Thoracic aorta (tissue), 2 donors: ENCODE results near the gene SEPTIN8. TPM values are rescaled to one million over a fixed set of nuclear protein-coding genes. Genes with fewer than 3 reads are reported as not detected.

Experiments
- ATAC-seq: fragments of 150-250 bp; one replicate; pipeline ENCODE4 v1.8.0; 2017; ENCODE audit warnings: low read depth; ENCODE audit not compliant: insufficient number of reproducible peaks, low FRiP score
- DNase-seq: peaks from one replicate; pipeline ENCODE4 v3.0.0-alpha.2; 2020; ENCODE audit warnings: low spot score
- H3K27ac ChIP-seq, 2 donors: fragments of 200-600 bp; sonication (generic); 1 replicate in 1 of 2; 2 replicates in 1 of 2; pipeline ENCODE4 v1.5.1; 2016; ENCODE audit warnings: mild to moderate bottlenecking in 2 of 2, moderate library complexity in 2 of 2
- H3K27me3 ChIP-seq: fragments of 200-600 bp; sonication (generic); replicated peaks from 2 replicates; pipeline ENCODE4 v1.6.0; 2016; ENCODE audit warnings: mild to moderate bottlenecking; ENCODE audit not compliant: insufficient read depth
- H3K36me3 ChIP-seq: fragments of 200-600 bp; sonication (generic); one replicate; pipeline ENCODE4 v1.5.1; 2016
- H3K4me1 ChIP-seq, 2 donors: fragments of 200-600 bp; sonication (generic); 1 replicate in 1 of 2; 2 replicates in 1 of 2; pipeline versions ENCODE4 v1.5.1 to v1.6.0; 2016; ENCODE audit warnings: low read depth in 2 of 2, mild to moderate bottlenecking in 1 of 2; ENCODE audit not compliant: control insufficient read depth in 1 of 2
- H3K4me3 ChIP-seq: fragments of 200-600 bp; sonication (generic); 2 replicates; pipeline ENCODE4 v1.5.1; 2016; ENCODE audit warnings: mild to moderate bottlenecking
- H3K9me3 ChIP-seq: fragments of 200-600 bp; sonication (generic); 2 replicates; pipeline ENCODE4 v1.5.1; 2016
- total RNA-seq, 2 donors: library from RNA; depleted of rRNA; stranded (reverse); fragments of >200 nt; gene quantifications; one replicate each; pipeline versions ENCODE4 v1.1.0 to v1.2.3, GENCODE V29; 2016
- TF ChIP-seq, protein P1 (sequence below): fragments of 200-600 bp; sonication (generic); IDR thresholded peaks from one replicate; pipeline ENCODE4 v1.5.1; 2019; ENCODE audit warnings: antibody characterized with exemption

SEPTIN8 gene
- total RNA-seq, 2 donors from 2014 or later = 85.7 to 111 TPM

DNA sequence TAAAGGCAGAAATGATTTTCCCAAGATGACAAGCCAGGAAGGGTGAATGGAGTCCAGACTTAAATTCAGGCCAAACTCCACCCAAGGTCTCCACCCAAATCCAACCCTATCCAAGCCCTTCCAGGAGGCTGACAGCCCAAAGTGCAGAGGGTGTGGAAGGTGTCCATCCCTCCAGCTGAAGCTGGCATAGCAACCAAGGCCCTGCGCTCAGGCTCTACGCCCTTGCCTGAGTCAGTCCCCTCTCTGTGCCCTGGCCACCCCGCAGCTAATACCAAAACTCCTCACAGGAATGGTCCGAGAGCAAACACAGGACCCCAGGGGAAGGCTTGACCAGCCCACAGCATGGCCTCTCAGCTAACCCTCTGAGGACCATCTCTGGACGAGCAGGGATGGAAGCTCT lies 2.1 kb downstream of the SEPTIN8 start:
- TF ChIP-seq, protein P1, sequence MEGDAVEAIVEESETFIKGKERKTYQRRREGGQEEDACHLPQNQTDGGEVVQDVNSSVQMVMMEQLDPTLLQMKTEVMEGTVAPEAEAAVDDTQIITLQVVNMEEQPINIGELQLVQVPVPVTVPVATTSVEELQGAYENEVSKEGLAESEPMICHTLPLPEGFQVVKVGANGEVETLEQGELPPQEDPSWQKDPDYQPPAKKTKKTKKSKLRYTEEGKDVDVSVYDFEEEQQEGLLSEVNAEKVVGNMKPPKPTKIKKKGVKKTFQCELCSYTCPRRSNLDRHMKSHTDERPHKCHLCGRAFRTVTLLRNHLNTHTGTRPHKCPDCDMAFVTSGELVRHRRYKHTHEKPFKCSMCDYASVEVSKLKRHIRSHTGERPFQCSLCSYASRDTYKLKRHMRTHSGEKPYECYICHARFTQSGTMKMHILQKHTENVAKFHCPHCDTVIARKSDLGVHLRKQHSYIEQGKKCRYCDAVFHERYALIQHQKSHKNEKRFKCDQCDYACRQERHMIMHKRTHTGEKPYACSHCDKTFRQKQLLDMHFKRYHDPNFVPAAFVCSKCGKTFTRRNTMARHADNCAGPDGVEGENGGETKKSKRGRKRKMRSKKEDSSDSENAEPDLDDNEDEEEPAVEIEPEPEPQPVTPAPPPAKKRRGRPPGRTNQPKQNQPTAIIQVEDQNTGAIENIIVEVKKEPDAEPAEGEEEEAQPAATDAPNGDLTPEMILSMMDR = no peak
- no peaks in the 10 kb centered on the region for H3K36me3 ChIP-seq
- no peaks in the 10 kb centered on the region for H3K27me3 ChIP-seq
- H3K4me1 ChIP-seq = peaks cover 56 to 80% of the 10 kb centered on the region in 2 donors
- ATAC-seq (no peak), DNase-seq (no peak)
- peak overlapping the region; percentile 82 for H3K4me3 ChIP-seq
- no peaks in the 10 kb centered on the region for H3K9me3 ChIP-seq
- H3K27ac ChIP-seq = peak overlapping the region; percentile 70 to 85

DNA sequence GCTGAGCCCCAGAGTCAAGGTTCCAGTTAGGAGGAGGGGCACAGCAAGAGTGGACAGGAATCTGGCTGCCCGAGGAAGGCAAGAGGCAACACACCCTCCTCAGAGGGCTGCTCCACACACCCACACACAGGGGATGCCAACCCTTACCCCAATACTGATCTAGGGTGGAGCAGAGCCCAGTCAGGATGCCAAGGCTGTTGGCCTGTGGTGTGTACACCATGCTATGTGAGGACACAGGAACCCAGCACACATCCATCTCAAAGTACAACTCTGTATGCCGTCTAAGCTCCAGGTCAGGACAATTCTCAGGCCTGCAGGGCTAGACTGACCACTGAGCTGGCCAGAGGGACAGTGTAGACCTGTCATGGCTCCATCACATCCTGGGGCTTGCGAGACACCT lies 2.6 kb downstream of the SEPTIN8 start:
- Histone ChIP-seq H3K27ac (peak overlapping the region; percentile 70 to 85), H3K9me3 (no peaks in the 10 kb centered on the region), H3K36me3 (no peaks in the 10 kb centered on the region), H3K4me3 (peak overlapping the region; percentile 10), H3K27me3 (no peaks in the 10 kb centered on the region), H3K4me1 (peaks cover 56 to 81% of the 10 kb centered on the region in 2 donors)
- DNase-seq (no peak), ATAC-seq (no peak)
- TF ChIP-seq, protein P1 = no peak

DNA sequence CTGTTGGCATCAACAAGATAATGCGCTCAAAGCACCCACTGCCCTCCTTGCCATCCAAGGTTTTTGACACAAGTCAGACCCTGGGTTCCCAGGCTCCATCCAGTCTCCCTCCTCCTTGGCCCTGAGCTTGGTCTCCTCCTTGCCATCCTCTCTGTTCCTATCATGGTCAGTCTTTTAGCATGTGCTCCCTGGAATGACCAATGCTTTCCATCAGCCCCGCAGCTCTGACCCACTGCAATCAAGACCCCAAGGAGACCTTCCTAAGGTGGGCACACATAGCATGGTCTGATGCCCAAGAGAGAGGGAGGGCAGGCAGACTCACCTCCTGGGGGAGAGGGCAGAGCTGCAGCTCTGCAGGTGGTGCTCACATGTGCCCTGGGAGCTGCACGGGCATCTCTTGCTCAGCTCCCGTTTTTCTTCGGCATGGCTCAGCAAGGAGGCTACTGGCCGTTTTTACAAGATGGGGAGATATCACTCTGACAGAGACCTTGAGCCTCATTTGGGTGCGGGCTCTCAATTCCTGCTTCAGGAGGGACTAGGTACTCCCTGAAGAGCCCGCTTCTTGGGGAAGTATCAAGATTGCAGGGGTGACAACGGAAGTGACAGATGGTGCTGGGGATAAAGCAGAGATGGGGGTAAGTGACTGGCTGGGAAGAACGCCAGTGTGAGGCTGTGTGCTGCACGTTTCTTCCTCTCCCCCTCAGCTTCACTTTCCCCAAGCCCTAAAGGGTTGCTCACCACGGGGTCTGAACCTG lies 3.3 kb downstream of the SEPTIN8 start:
- Histone ChIP-seq H3K9me3 (no peaks in the 10 kb centered on the region), H3K4me3 (peak overlapping the region; percentile 10), H3K27ac (peak overlapping the region; percentile 70 to 85), H3K27me3 (no peaks in the 10 kb centered on the region), H3K36me3 (no peaks in the 10 kb centered on the region), H3K4me1 (peaks cover 56 to 83% of the 10 kb centered on the region in 2 donors)
- no peak for ATAC-seq
- no peak for DNase-seq
- TF ChIP-seq, protein P1 = no peak

DNA sequence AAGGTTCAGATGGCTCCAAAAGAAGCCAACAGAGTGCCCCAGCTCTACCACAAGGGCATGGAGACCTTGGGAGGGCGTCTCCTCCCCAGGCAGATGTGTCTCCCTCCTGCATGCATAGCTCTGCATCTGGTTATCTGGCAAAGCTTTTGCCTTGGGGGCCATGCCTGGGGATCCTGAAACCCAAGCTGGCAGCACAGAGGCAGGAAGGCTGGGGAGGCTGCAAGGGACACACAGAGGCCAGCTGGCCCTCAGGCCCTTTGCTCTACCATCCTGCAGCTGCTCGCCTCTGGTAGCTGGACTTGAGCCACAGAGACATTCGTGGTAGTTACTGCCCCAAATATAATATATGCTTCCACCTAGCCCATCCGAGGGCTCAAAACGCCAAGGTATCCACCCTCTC lies 3.9 kb downstream of the SEPTIN8 start:
- Histone ChIP-seq H3K4me3 (no peak overlapping the region), H3K36me3 (no peaks in the 10 kb centered on the region), H3K9me3 (no peaks in the 10 kb centered on the region), H3K4me1 (peaks cover 56 to 83% of the 10 kb centered on the region in 2 donors), H3K27me3 (no peaks in the 10 kb centered on the region), H3K27ac (peak overlapping the region; percentile 70 to 85)
- TF ChIP-seq, protein P1 = no peak
- no peak for ATAC-seq
- no peak for DNase-seq

DNA sequence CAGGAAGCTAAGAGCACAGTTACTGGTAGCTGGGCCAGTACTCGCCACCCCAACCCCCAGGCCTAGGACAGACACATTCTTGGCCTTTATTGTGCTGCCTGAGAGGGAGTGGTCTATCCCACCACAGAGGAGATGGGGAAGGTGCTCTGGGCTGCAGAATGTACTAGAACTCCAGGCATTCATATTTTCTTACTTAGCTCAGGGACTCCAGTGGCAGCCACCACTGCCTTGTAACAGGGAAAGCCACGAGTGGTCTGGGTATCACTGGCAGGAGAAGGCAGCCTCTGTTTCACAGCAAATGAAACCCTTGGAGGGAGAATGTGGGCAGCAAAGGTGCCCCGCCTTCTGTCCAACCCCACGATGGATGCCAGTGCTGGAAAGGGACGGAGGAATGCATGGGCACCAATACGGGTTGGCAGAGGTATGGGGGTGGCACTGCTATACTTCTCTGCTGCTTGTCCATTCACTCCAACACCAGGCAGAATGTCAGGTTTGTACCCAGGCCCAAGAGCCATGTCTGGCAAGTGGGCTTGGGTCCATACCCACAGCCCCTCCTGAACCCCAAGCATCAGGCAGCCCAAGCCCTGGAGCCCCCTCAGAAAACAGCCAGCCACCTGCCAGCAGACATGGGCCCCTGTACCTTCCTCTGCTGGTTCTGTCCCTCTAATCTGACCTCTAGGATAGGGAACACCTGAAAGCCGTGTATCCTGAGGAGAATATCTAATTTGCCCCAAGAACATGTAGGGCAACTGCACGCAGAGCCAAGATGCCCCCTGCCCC lies 4.6 kb downstream of the SEPTIN8 start:
- Histone ChIP-seq H3K27ac (peak overlapping the region; percentile 70 to 85), H3K36me3 (no peaks in the 10 kb centered on the region), H3K4me1 (peaks cover 58 to 85% of the 10 kb centered on the region in 2 donors), H3K9me3 (no peaks in the 10 kb centered on the region), H3K4me3 (no peak overlapping the region), H3K27me3 (no peaks in the 10 kb centered on the region)
- ATAC-seq = no peak
- DNase-seq = no peak
- TF ChIP-seq, protein P1 = no peak
